Spleen (tissue), 11 donors: ENCODE measurements around the gene TEX22. TPM values are rescaled to one million over a fixed set of nuclear protein-coding genes. Genes with fewer than 3 reads are reported as not detected.

Experiments
- DNase-seq: peaks from one replicate; pipeline ENCODE4 v3.0.0-alpha.2; 2020
- H3K27ac ChIP-seq, 8 donors: fragments of 200-600 bp; sonication (generic) in 7 of 8; 1 replicate in 4 of 8; 2 replicates in 4 of 8; pipeline versions ENCODE4 v1.5.0 to v1.8.0; 2016 to 2021; ENCODE audit warnings: inconsistent platforms in 4 of 8, mild to moderate bottlenecking in 4 of 8, moderate library complexity in 1 of 8
- H3K27me3 ChIP-seq, 7 donors: fragments of 200-600 bp; sonication (generic) in 6 of 7; replicated peaks in 1 of 7; 1 replicate in 4 of 7; 2 replicates in 3 of 7; pipeline versions ENCODE4 v1.5.0 to v1.8.0; 2016 to 2021; ENCODE audit warnings: inconsistent platforms in 3 of 7, mild to moderate bottlenecking in 1 of 7
- H3K36me3 ChIP-seq, 6 donors: fragments of 200-600 bp; sonication (generic) in 5 of 6; 1 replicate in 4 of 6; 2 replicates in 2 of 6; pipeline versions ENCODE4 v1.5.0 to v1.8.0; 2016 to 2021; ENCODE audit warnings: inconsistent platforms in 2 of 6
- H3K4me1 ChIP-seq, 6 donors: fragments of 200-600 bp; sonication (generic) in 5 of 6; 1 replicate in 3 of 6; 2 replicates in 3 of 6; pipeline versions ENCODE4 v1.5.0 to v1.8.0; 2016 to 2021; ENCODE audit warnings: inconsistent platforms in 3 of 6
- H3K4me3 ChIP-seq, 8 donors: fragments of 200-600 bp; sonication (generic) in 7 of 8; 1 replicate in 4 of 8; 2 replicates in 4 of 8; pipeline versions ENCODE4 v1.5.0 to v1.8.0; 2016 to 2021; ENCODE audit warnings: inconsistent platforms in 4 of 8, mild to moderate bottlenecking in 4 of 8, moderate library complexity in 2 of 8
- H3K9me3 ChIP-seq, 8 donors: fragments of 200-600 bp; sonication (generic) in 7 of 8; 1 replicate in 4 of 8; 2 replicates in 4 of 8; pipeline versions ENCODE4 v1.5.0 to v1.8.0; 2016 to 2021; ENCODE audit warnings: inconsistent platforms in 4 of 8
- CTCF ChIP-seq, 11 experiments: fragments of 200-600 bp in 7 of 11; fragments of 450-650 bp in 4 of 11; sonication (generic) in 4 of 11; IDR thresholded peaks in 8 of 11; conservative IDR thresholded peaks in 3 of 11; 1 replicate in 7 of 11; 2 replicates in 4 of 11; pipeline versions ENCODE4 v1.4.0 to v1.8.0; 2016 to 2021; ENCODE audit warnings: antibody characterized with exemption in 11 of 11, inconsistent platforms in 4 of 11, mild to moderate bottlenecking in 1 of 11
- POLR2A ChIP-seq, 3 donors: fragments of 450-650 bp; IDR thresholded peaks; one replicate each; pipeline ENCODE4 v1.5.1; 2017; ENCODE audit warnings: antibody characterized with exemption in 3 of 3, mild to moderate bottlenecking in 1 of 3
- POLR2AphosphoS5 ChIP-seq, 3 donors: sonication (generic); formaldehyde crosslinking; IDR thresholded peaks; one replicate each; pipeline ENCODE4 v1.5.1; 2017; ENCODE audit warnings: antibody characterized with exemption in 3 of 3
- WGBS, 5 donors: extraction: QIAGEN DNeasy Blood & Tissue Kit in 3 of 5; methylation state at CpG; one replicate each; pipeline versions ENCODE4 v1.1.5 to v1.1.7; 2013 to 2018; 5-methylcytosine and 5-hydroxymethylcytosine counted together
- intact Hi-C: fragments of 100-400 bp; cut with DNase I; formaldehyde crosslinking; loops from one replicate; pipeline ENCODE4 v1.15.0; 2023; ENCODE audit warnings: low total_unique reads
- polyA plus RNA-seq, 3 donors: library from polyadenylated mRNA; stranded (reverse); fragments of 200-250 nt; gene quantifications; one replicate each; pipeline ENCODE4 v1.2.1, GENCODE V29; 2013
- total RNA-seq, 7 donors: library from RNA; depleted of rRNA in 3 of 7; stranded (reverse); fragments of >200 nt in 3 of 7; fragmentation: NEBNext Ultra II Directional in 4 of 7; extraction: Animal tissue kit (Norgen Biotek cat#: 25700) in 4 of 7; gene quantifications; one replicate each; pipeline versions ENCODE4 v1.1.0 to v1.2.1, GENCODE V29; 2016 to 2021
- donor health status: healthy with polysubstance abuse.
- donor health status: DM: no; HTN: no; CAD: no; lungs with moderate emphysema.
- donor health status: DM: no; HTN: no; CAD: no.
- donor health status: Bipolar disorder and iron deficiency.
- donor health status: healthy.
- donor health status: DM: no; HTN: no; CAD: no.
- donor health status: DM: yes; HTN: yes; CAD: no.

TEX22 gene
- total and polyA plus RNA-seq, 10 donors = 0.33 to 5.3 (median 1.0) TPM

GRCh38 chr14:105408592-105408991 is 10.3 kb downstream of the TEX22 start:
- Histone ChIP-seq H3K4me3 (no peak overlapping the region), H3K27me3 (peaks cover 0 to 36% (median 19%) of the 10 kb centered on the region in 7 donors), H3K4me1 (peaks cover 3 to 41% (median 16%) of the 10 kb centered on the region in 6 donors), H3K27ac (no peak overlapping the region), H3K9me3 (peaks cover 0 to 12% (median 0%) of the 10 kb centered on the region in 8 donors), H3K36me3 (no peaks in the 10 kb centered on the region)
- no peak for DNase-seq
- intact Hi-C loops = no loop called here
- whole genome bisulfite sequencing, 5 donors = 88 to 94% (median 89%) methylated on average over 13 of the region's 13 CpGs
- TF ChIP-seq POLR2AphosphoS5 (IDR thresholded peaks at IDR 0.05) (no peak), CTCF (IDR thresholded peaks at IDR 0.05 in 8 of 11, conservative IDR thresholded peaks at IDR 0.05 in 3 of 11) (no peak)

GRCh38 chr14:105409364-105409763 is 11.0 kb downstream of the TEX22 start:
- H3K4me1 ChIP-seq = peaks cover 3 to 38% (median 17%) of the 10 kb centered on the region in 6 donors

GRCh38 chr14:105410642-105411016 is 12.3 kb downstream of the TEX22 start:
- intact Hi-C loops = no loop called here
- peak overlapping the region in 1 of 8 donors; percentile 59 for H3K4me3 ChIP-seq

More at GRCh38 chr14:105409364-105409763, 11.0 kb downstream of the TEX22 start:
- intact Hi-C loops = no loop called here
- no peak overlapping the region for H3K4me3 ChIP-seq
- 65 to 84% (median 76%) methylated on average over 3 of the region's 3 CpGs for WGBS, 5 donors
- H3K36me3 ChIP-seq = no peaks in the 10 kb centered on the region
- peaks cover 0 to 12% (median 0%) of the 10 kb centered on the region in 8 donors for H3K9me3 ChIP-seq
- H3K27ac ChIP-seq = no peak overlapping the region
- DNase-seq = no peak
- no peak for TF ChIP-seq POLR2AphosphoS5 (IDR thresholded peaks at IDR 0.05)
- no peak for TF ChIP-seq POLR2A (IDR thresholded peaks at IDR 0.05)
- H3K27me3 ChIP-seq = peaks cover 0 to 42% (median 20%) of the 10 kb centered on the region in 7 donors

GRCh38 chr14:105411017-105411941 is 12.9 kb downstream of the TEX22 start:
- peak; percentile 81 for DNase-seq
- no peaks in the 10 kb centered on the region for H3K36me3 ChIP-seq
- intact Hi-C loops = no loop called here
- H3K9me3 ChIP-seq = no peaks in the 10 kb centered on the region
- H3K27ac ChIP-seq = no peak overlapping the region
- peaks cover 0 to 50% (median 20%) of the 10 kb centered on the region in 7 donors for H3K27me3 ChIP-seq
- WGBS, 5 donors = 9 to 28% (median 13%) methylated on average over 34 to 86 of the region's 86 CpGs
- peaks cover 3 to 46% (median 30%) of the 10 kb centered on the region in 6 donors for H3K4me1 ChIP-seq
- TF ChIP-seq POLR2AphosphoS5 (IDR thresholded peaks at IDR 0.05) = peak in 1 of 3 donors; percentile 46
- peak in 1 of 3 donors; percentile 15 for TF ChIP-seq POLR2A (IDR thresholded peaks at IDR 0.05)
- TF ChIP-seq CTCF (IDR thresholded peaks at IDR 0.05 in 8 of 11, conservative IDR thresholded peaks at IDR 0.05 in 3 of 11) = no peak
- peak overlapping the region in 5 of 8 donors; percentile 19 to 59 (median 30) for H3K4me3 ChIP-seq

More at GRCh38 chr14:105410642-105411016, 12.3 kb downstream of the TEX22 start:
- Histone ChIP-seq H3K9me3 (no peaks in the 10 kb centered on the region), H3K27ac (no peak overlapping the region), H3K36me3 (no peaks in the 10 kb centered on the region), H3K27me3 (peaks cover 0 to 50% (median 20%) of the 10 kb centered on the region in 7 donors), H3K4me1 (peaks cover 3 to 43% (median 29%) of the 10 kb centered on the region in 6 donors)
- WGBS, 5 donors = 42 to 46% (median 44%) methylated on average over 5 of the region's 5 CpGs
- TF ChIP-seq CTCF (IDR thresholded peaks at IDR 0.05 in 8 of 11, conservative IDR thresholded peaks at IDR 0.05 in 3 of 11) (no peak), POLR2A (IDR thresholded peaks at IDR 0.05) (no peak), POLR2AphosphoS5 (IDR thresholded peaks at IDR 0.05) (no peak)
- DNase-seq = no peak
